ENCODE measurements around the gene RCAN2. TPM values are rescaled to one million over a fixed set of nuclear protein-coding genes. Genes with fewer than 3 reads are reported as not detected.
A peak's percentile ranks its signal among the peaks of the same experiment; 100 is the strongest.

Gene RCAN2
- 0.58 and 0.86 TPM in 2 replicates for total RNA-seq (2014; rRNA removed)
- polyA plus RNA-seq (2012): 6.4 TPM

- peak; percentile 21 for DNase-seq (ENCODE audit: low read depth)
These were observed at the start of gene RCAN2 for GRCh38 chr6:46491201-46491627. RCAN2 (minus strand) TSS chr6:46491449.

DNA sequence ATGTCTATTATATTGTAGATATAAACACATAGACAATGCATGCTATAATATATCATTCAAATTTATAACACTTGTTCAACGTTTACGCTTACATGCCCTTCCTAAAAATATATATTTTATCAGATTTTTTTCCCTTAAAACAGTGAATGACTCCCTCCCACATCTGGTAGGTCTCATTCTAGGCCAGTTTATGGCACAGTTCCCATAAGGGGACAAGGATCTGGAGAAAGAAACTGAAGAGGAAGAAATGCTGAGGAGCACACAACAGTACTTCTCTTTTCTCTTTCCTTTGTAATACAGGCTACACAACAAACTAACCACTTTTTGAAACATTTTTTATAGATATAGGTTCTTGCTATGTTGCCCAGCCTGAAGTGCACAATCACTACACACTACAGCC, 48.6 kb upstream of the RCAN2 start:
- no peak for DNase-seq (ENCODE audit: low read depth)

DNA sequence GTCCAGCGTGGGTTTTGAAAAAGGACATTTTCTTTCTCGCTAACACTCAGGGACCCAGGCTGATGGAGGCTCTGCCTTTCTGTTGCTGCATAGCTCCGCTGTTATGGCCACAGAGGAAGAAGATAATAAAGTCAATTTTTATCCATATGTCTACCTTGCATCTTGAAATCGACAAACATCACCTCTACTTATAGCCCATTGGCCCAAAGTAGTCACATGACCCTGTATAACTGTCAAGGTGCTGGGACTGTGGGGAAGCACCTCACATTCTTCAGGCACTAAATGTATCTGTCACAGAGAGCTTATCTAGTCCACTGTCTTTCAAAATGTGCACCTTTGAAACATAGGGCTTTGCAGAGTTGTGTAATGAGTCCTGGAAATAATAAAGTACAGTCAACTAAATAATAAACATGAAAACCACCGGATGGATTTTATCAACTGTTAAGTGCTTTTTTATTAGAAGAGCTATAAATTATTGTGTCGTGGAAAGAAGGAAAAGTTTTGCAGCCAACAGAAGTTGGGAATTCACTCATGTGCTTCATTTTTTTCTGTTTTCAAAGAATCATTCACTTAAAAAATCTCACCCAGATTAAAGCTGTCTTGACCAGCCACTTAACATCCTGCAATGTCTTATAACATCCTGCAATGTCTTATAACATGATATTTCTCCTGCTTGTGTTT, 47.7 kb upstream of the RCAN2 start:
- no peak for DNase-seq (ENCODE audit: low read depth)

- peak; percentile 7 for DNase-seq (ENCODE audit: low read depth)
These were observed 39.6 kb upstream of the RCAN2 start for GRCh38 chr6:46530896-46531295.

- DNase-seq (ENCODE audit: low read depth): no peak
These were observed 37.9 kb upstream of the RCAN2 start for GRCh38 chr6:46528961-46529750.

GRCh38 chr6:46526607-46527006, 35.4 kb upstream of the RCAN2 start:
- no peak for DNase-seq (ENCODE audit: low read depth)

- DNase-seq (ENCODE audit: low read depth): no peak
These were observed 34.3 kb upstream of the RCAN2 start for GRCh38 chr6:46525583-46525982.

GRCh38 chr6:46521464-46521971, 30.3 kb upstream of the RCAN2 start:
- no peak for DNase-seq (ENCODE audit: low read depth)

DNA sequence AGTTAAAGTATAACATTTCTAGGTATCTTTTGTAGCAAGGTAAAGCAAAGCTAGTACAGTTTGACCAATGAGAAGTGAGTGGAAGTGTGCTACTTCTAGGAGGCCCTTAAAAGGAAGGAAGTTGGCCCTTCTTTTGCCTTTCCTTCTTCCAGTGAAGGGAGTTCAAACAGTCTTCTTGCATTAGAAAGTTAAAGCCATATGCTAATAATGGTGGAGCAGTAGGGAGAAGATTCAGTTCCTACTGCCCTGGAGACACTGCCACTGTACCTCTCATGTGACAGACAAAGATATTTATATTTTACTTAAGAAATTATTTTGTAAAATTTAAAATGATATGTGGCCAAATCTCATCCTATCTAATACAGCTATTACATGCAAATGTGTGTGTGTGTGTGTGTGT, 26.0 kb upstream of the RCAN2 start:
- no peak for DNase-seq (ENCODE audit: low read depth)

GRCh38 chr6:46513533-46513932, 22.3 kb upstream of the RCAN2 start:
- DNase-seq (ENCODE audit: low read depth): no peak

GRCh38 chr6:46511320-46511719, 20.1 kb upstream of the RCAN2 start:
- DNase-seq (ENCODE audit: low read depth): no peak

- peak; percentile 70 for DNase-seq (ENCODE audit: low read depth)
These were observed 19.4 kb upstream of the RCAN2 start for GRCh38 chr6:46510651-46511050.

GRCh38 chr6:46509981-46510510, 18.8 kb upstream of the RCAN2 start:
- DNase-seq (ENCODE audit: low read depth): no peak

GRCh38 chr6:46509063-46509462, 17.8 kb upstream of the RCAN2 start:
- DNase-seq (ENCODE audit: low read depth): no peak

DNA sequence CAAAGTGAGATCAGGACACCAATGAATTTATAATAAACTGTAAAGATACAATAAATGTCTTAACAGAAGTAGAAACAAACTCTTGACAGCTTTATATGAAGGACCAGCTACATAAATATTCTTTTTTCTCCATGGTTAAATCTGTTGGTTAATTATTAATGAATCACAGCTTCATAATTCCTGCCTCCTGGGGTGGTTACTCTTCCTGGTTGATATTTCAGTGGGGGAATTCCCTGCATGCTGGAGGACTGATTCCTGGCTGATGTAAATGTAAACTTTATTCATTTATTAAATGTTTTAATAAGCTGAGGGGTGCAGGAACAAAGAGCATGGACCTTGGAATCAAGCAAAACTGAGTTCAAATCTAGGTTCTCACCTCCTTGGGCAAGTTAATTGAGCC, 16.2 kb upstream of the RCAN2 start:
- DNase-seq (ENCODE audit: low read depth): no peak

DNA sequence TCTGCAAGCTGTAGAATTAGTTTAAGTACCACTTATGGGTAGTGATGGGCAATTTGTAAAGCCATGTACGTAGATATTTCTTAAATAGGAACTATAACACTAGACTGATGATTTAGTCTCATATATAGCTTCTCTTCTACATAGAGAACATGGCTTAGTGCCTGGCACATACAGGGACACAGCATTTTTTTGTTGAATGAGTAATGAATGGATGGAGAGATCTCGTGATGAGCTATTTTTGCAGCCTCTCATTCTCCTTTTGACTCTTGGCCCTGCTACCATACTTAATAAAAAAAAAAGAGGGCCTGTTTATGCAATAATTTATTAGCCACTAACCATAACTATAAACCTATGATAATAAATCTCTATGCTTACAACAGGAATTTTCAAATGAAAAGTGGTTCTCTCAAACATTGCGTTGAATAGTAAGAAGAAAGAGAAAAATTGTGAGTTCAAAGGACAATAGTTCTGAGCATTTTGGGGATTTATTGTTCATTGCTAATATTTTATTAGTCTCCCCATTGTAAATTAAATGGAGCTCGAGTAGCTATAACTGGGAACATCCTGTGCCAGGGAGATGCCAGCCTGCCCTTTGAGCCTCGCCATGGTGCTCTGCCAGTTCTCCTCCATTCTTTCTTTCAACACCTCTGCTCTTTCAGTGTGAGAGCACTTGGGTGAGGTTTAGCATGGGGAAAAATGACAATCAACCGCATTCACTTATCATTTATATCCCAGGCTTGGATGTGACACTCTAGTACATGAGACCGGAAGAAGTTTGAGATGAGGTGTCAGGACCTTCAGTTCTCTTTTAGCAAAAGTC, 14.7 kb upstream of the RCAN2 start:
- DNase-seq (ENCODE audit: low read depth): no peak

DNA sequence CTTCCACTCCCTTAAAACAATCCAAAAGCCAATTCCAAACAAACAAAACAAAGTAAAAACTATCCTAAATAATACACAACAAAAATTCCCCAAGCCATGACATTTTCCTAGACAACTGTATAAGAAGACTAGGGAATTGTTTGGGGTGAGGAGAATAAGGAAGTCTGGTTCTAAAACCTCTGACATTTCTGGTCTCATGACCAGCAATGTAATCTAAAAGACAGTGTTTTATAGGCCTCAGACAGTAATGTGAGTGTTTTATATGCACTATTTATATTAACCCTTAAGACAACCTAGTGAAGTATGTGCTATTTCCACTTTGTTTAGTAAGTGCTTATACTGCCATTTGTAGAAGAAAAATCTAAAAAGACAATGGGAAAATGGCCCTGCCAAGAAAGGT, 13.0 kb upstream of the RCAN2 start:
- DNase-seq (ENCODE audit: low read depth): no peak

DNA sequence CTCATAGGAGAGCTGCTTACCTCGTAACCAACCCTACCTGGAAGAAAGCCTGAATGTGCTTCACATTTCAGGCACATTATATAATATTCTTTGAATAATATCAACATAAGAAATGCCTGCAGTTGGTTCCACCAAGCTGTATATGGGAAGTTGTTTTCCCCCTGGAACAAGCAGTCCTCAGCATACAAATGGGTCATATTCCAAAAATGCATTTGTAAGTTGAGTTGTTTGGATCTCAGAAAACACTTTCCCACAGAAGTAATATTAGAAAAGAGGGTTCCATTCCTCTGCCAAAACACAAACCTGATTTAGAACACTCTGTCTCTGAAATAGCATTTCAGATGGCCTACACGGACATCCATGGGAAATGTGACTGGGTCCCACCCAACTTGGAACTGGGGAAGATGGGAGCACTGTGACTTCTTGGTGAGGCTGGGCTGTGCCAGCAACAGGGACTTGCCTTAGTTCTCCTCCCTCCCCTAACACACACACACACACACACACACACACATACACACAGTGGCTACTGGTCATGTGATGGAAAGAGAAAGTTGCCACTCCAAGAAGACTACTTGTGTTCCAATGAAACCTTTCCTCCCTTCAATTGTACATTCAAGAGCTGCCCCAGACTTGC, 11.4 kb upstream of the RCAN2 start:
- no peak for DNase-seq (ENCODE audit: low read depth)

- peak; percentile 45 for DNase-seq (ENCODE audit: low read depth)
These were observed 10.2 kb upstream of the RCAN2 start for GRCh38 chr6:46501136-46502089.

DNA sequence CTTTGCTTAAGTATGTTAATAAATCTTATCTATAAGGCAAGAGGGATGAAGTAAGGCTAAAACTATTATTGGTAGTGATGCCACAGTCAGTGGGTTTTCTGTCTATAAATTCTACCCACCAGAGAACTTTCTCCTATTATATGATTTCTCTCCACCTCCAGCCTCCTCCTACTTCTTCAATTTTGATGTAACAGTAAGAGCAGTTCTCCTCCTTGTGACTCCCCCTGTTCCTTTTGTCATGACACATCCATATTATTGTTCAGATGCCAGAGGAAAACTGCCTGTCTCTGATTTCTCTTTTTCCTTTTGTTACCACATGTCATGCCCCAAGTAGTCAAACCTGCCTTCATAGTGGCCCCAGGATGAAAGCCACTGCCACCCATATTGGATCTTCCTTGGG, 9.1 kb upstream of the RCAN2 start:
- no peak for DNase-seq (ENCODE audit: low read depth)

All from LHCN-M2 (cell line).